HG03442 (cell line): ENCODE measurements around the gene SH3RF3.

Experiments
- ATAC-seq: cut with Tn5 transposase; IDR thresholded peaks from one replicate; pipeline ENCODE4 v1.9.1; 2021; ENCODE audit warnings: mild to moderate bottlenecking, moderate library complexity; ENCODE audit not compliant: unreplicated experiment

SH3RF3 gene

GRCh38 chr2:109345653-109346480 lies 216.9 kb downstream of the SH3RF3 start:
- ATAC-seq, result no peak

- no peak for ATAC-seq
Observed at GRCh38 chr2:109346601-109347228, 217.7 kb downstream of the SH3RF3 start.

- no peak for ATAC-seq
Observed at GRCh38 chr2:109347626-109348025, 218.6 kb downstream of the SH3RF3 start.

- no peak for ATAC-seq
Observed at GRCh38 chr2:109348190-109348589, 219.2 kb downstream of the SH3RF3 start.

- ATAC-seq, result no peak
Observed at GRCh38 chr2:109348671-109349502, 219.9 kb downstream of the SH3RF3 start.

- no peak for ATAC-seq
Observed at GRCh38 chr2:109349503-109350465, 220.8 kb downstream of the SH3RF3 start.

- ATAC-seq, result no peak
Observed at GRCh38 chr2:109350526-109350925, 221.5 kb downstream of the SH3RF3 start.

- ATAC-seq, result no peak
Observed at GRCh38 chr2:109351164-109351756, 222.3 kb downstream of the SH3RF3 start.

- no peak for ATAC-seq
Observed at GRCh38 chr2:109352056-109352897, 223.3 kb downstream of the SH3RF3 start.

- ATAC-seq, result no peak
Observed at GRCh38 chr2:109352898-109353689, 224.1 kb downstream of the SH3RF3 start.

- ATAC-seq, result no peak
Observed at GRCh38 chr2:109353806-109354745, 225.1 kb downstream of the SH3RF3 start.

- ATAC-seq, result no peak
Observed at GRCh38 chr2:109355192-109355843, 226.3 kb downstream of the SH3RF3 start.

GRCh38 chr2:109356324-109357035 lies 227.5 kb downstream of the SH3RF3 start:
- no peak for ATAC-seq

- no peak for ATAC-seq
Observed at GRCh38 chr2:109364217-109364616, 235.2 kb downstream of the SH3RF3 start.

- ATAC-seq, result no peak
Observed at GRCh38 chr2:109365131-109365530, 236.1 kb downstream of the SH3RF3 start.

GRCh38 chr2:109367683-109368082 lies 238.7 kb downstream of the SH3RF3 start:
- ATAC-seq, result no peak
